Stimulated activated CD8-positive, alpha-beta memory T cell treated with anti-CD3 and anti-CD28 coated beads, Interleukin-7, amount 100 ng/mL, for 48 hours (primary cell): ENCODE results near the gene CHPF.

Experiments used
- DNase-seq, 2 donors: peaks; one replicate each; pipeline ENCODE4 v3.0.0-alpha.2; 2020; ENCODE audit warnings: low read depth in 1 of 2; ENCODE audit errors: extremely low read depth in 1 of 2

Gene CHPF

DNA sequence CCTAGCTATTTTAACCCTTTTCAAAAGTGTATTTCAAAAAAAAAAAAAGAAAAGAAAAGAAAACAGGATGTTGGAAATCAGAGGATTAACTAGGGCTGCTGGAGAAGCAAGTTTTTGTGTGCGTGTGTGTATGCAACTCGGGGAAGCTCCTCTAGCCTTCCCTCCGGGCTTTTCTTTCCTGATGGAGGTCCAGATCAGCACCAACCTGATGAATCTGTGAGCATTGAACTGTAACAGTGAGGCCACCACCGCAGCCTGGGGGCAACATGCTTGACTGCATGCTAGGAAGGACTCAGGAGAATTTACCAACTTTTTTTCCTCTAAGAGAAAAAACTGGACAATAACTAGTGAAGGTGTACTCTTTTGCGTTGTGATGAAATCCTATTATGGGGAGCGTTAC, 25.4 kb upstream of the CHPF start:
- DNase-seq: no peak

- no peak for DNase-seq
These were observed 24.3 kb upstream of the CHPF start for GRCh38 chr2:219567791-219568361.

- no peak for DNase-seq
These were observed 23.5 kb upstream of the CHPF start for GRCh38 chr2:219567131-219567530.

GRCh38 chr2:219566640-219567039, 23.0 kb upstream of the CHPF start:
- DNase-seq: no peak

GRCh38 chr2:219565130-219566080, 21.8 kb upstream of the CHPF start:
- DNase-seq: no peak

GRCh38 chr2:219563271-219563928, 19.8 kb upstream of the CHPF start:
- DNase-seq: no peak

DNA sequence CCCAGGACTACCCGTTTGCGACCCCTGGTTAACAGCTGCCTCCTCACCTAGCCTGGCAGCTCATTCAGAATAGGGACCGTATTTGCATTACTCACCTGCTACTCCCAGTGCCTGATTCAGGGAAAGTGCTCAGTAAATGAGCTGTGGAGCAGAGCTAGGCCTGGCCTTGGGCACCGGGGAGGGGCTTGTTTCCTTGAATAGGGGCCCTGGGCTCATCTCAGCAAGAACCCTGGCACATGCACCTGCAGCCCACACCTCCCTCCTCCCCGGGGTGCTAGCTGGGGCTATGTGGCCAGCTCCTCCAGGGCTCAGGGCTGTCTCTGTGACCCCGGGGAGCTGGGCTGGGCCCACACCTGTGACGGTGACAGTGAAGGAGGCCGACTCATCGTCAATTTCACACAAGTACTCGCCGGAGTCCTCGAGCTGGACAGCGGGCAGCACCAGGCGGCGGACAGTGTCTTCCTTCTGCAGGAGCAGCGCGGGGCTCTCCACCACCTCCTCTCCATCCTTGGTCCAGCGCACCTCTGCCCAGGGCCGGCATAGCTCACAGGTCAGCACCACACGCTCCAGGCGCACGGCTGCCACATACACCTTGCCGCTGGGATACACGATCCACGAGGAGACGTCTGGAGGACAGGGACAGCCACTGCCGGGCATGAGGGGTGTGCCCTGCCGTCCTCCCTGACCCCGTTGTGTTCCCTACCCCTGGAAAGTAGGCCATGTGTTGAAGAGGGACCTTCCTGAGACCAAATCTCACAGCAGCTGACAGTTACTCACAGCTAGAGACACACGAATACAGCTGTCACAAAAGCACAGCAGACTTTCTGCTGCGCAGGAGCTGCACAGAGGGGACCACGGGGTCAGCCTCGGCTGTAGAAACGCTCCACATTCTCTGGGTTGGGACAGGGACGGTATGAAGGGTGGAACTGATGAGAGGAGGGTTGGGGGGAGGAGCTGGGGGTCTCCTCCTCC, 18.7 kb upstream of the CHPF start:
- DNase-seq: no peak

DNA sequence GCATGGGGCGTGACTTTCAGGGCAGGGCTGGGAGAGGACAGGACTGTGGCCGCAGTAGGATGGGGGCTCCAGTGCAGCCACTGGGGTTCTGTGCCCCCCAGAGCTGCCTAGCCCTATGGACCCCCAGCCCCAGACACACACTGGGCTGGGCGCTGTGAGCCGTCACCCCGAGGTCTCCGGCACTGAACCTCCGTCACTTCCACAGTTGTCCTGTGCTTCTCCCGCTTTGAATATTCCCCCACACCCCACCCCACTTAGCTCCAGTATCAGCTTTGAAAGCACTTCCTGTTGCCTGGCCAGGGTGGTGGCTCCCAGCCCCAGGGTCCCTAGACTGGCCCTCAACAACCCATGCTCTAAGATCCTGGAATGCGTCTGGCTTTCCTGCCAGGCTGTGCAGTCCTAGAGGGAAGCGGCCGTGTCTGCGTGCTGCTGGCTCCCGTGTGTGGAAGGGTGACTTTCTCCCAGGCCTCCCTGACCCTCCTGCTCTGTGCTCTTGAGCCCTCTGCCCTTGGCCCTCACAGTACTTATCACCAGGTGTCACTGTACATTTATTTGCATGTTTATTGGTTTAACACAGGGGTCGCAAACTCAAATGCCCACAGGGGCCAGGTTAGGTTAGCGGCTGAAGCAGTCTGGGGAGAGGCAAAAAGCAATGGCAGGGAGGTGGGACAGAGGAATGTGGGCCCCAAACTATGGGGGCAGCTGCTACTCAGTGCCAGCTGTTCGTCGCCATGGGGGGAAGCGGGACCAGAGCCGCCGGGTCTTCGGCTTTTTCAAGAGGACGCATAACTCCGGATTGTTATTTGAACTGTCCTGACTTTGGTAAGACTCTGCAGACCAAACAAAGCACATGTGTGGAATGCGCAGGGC, 17.8 kb upstream of the CHPF start:
- no peak for DNase-seq

DNA sequence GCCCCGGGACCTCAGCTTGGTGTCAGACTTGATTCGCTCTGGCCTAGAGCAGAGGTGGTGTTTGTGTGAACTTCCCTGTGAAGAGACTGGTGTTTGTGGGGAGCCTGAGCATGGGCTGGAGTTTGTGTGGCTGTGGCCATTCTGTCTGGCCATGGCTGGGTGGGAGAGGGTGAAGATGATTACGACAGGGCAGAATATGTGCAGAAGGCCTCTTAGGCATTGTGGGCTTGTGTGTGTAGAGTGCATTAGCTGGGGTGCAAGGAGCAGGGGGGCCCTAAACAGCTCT, 17.2 kb upstream of the CHPF start:
- DNase-seq: no peak

DNA sequence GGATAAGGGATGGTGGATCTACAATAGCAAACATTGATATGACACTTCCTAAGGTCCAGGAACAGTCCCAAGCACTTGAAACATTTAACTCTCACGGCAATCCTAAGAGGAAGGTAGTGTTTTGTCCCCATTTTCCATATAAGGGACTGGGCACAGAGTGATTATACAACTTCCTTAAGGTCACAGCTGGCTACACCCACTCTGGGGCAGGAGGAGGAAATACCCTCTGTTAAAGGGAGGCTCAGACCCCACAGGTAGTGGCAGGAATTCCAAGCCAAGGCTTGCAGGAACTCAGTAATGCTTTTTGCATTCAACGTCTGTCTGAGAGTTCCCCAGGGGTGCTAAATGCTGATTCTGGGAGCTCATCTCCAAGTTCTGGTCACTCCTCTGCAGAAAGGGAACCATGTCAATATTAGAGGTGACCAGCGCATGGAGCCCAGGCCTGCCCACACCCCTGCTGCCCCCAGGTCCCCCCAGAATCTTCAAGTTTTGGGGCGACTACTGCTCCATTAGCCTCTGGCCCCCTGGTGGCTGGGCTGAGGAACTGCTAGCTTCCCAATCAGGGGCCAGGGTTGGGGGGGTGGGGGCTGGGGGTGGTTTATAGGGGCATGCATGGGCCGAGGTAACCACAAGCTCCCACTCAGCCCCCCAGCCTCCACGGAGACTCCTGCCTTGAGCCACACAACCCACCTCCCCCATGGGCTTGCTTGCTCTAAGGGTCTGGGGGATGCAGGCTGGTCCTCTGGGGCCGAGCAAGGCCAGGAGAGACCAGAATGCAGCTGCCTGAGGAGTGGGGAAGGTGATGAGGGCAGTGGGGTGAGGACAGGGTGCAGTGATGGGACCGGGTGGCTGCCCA, 16.7 kb upstream of the CHPF start:
- no peak for DNase-seq

GRCh38 chr2:219559156-219559915, 15.7 kb upstream of the CHPF start:
- DNase-seq: no peak

DNA sequence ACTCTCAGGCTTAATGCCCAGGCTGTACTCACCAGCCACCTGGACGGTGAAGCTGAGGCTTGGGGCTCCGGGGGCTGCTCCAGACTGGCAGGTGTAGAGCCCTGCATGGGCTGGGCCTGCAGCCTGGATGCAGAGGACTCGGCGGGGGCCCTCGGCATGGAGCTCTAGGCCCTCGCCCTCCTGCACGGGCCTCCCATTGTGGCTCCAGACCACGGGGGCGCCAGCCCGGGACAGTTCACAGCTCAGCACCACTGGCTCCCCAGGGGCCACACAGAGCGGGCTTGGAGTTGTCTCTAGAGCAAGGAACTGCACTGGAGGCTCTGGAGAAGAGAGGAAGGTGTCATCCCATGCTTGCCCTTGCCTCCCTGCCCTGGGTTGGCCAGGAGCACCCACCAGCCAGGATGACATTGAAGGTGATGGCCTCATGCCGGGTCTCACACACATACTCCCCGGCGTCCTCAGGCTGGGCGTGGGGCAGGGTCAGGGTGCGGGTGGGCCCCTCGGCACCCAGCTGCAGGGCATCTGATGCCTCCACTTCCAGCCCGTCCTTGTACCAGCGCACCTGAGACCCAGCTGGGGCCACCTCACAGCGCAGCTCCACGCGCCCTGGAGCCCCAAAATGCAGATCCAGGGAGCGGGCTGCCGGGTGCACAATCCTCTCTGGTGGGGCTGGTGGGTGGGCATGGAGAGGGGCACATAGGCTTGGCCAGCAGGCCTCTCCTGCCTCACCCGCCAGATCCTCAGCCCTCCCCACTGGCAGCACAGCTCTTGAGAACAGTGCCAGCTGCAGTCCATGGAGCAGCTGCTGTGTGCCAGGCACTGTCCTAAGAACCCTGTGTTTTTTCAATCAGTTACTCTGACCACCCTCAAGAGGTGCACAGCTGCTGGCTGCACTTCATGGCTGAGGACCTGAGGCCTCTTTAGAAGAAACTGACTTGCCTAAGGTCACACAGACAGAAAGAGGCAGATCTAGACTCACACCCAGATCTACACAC, 14.5 kb upstream of the CHPF start:
- no peak for DNase-seq

DNA sequence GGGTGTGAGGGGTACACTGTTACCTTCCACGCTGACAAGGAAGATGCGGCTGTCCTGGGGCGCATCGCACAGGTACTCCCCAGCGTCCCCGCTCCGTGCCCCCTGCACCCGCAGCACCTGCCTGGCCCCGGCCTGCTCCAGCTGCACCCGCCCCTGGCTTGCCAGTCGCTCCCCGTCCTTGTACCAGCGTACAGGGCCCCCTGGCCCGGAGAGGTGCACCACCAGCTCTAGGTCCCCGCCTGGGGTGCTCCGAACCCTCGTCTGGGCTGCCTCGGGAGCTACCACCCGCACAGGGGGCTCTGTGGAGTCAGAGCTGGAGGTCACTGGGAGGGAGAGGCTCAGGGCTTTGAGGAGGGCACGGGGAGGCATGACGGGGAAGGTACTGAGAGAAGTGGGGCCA, 13.7 kb upstream of the CHPF start:
- no peak for DNase-seq

GRCh38 chr2:219556413-219556812, 12.8 kb upstream of the CHPF start:
- DNase-seq: no peak

DNA sequence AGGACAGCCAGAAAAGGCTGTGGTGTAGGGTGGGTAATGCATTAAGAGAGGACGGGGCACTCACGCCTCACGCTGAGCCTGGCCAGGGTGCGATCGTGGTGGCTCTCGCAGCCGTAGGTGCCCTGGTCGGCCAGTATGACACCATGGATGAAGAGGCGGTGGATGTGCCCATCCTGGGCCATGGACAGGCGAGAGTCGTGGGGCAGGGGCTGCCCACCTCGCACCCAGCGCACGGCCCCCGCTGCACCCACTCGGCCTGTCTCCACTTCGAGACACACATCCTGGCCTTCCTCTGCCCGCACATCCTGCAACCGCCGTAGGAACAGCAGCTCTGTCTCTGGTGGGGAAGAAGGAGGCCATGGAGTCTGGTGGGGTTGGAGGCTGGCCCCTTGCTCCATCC, 12.3 kb upstream of the CHPF start:
- no peak for DNase-seq

- no peak for DNase-seq
These were observed 10.7 kb upstream of the CHPF start for GRCh38 chr2:219554350-219554749.

- no peak for DNase-seq
These were observed 9.9 kb upstream of the CHPF start for GRCh38 chr2:219553463-219553963.
